NCI-H2196 treated with DMSO at 0.1 percent for 48 hours (cell line): ENCODE data around the gene POU5F2.

Experiments used
- DNase-seq: peaks from one replicate; lab custom pipeline; 2025; ENCODE audit not compliant: unreplicated experiment; lab: John Stamatoyannopoulos, UW

POU5F2 gene, protein sequence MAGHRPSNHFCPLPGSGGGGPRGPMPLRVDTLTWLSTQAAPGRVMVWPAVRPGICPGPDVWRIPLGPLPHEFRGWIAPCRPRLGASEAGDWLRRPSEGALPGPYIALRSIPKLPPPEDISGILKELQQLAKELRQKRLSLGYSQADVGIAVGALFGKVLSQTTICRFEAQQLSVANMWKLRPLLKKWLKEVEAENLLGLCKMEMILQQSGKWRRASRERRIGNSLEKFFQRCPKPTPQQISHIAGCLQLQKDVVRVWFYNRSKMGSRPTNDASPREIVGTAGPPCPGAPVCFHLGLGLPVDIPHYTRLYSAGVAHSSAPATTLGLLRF

DNA sequence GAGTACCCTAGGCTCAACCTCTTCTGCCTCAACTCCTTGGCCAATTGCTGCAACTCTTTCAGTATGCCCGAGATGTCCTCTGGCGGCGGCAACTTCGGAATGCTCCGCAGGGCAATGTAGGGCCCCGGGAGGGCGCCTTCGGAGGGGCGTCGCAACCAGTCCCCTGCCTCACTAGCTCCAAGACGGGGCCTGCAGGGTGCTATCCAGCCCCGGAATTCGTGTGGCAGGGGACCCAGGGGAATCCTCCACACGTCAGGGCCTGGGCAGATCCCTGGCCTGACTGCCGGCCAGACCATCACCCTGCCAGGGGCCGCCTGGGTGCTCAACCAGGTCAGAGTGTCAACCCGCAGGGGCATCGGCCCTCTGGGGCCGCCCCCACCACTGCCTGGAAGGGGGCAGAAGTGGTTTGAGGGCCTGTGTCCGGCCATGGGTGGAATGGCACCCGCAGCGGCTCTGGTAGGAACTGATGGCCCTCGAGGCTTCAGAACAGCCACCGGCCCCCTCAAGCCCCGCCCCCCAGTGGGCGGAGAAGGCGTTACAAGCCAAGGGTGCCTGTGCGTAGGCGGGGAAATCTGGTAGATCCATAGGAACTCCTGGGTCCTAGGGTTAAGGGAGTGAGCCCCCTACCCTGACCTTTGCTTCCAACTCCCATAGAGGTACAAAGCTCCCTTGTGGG, at the start of gene POU5F2:
TSS of gene POU5F2 (minus strand) at position 465 of the 676 bp plus-strand sequence. CDS start at position 428, 37 bp downstream.
- no peak for DNase-seq

DNA sequence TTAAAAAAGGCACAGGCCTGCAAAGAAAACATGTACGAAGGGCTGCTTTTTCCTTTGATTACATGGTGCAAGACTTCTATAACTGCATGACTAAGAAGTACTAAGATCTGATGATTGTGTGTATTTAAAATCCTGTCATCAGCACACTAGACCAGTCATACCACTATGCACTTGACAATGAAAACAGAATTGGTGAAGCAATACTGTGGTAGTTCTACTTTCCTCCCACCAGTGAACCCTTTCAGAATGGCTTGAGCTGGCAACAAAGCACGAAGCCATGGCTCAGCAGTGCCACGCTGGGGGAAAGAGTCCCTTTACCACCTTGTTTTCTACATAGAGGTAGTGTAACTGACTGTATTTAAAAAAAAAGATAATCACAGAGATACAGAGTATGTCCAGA, 49.0 kb upstream of the POU5F2 start:
- no peak for DNase-seq

DNA sequence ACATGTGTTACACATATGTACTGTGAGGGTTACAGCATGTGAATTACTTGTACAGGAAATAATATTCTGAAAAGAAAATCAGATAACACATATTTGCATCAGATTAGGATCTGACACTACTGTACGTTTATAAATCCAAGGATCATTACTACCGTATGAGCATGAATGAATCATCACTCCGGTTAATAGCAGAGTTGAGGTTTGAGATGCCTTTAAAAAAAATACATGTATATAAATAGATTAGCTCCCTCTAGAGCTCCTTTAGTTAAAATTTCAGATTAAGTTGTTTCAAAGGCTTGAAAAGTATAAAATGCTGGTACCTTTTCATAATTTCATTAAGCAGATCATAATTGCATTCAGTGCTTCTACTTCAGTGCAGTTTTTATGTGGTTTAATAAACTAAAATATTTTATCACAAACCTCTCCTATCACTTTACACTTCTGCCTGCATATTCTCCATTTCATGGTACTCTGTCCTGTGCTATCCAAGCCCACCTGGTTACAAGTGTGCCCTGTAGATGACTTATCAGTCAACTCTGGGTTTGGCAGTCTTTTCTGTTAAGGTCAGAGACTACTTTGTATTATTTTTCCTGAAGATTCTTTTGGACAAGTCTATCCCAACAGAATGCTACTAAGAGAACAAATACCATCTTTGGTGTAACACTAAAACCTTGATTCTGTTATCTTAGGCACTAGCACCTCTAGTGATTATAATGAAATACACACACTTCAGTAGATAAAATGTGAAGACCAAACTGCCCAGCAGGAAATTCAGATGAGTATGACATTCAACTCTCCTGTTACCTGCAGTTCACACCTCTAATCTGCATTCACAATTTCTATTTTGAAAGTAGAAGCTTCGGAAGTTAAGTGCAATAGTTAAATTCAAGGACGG, 48.0 kb upstream of the POU5F2 start:
- no peak for DNase-seq

DNA sequence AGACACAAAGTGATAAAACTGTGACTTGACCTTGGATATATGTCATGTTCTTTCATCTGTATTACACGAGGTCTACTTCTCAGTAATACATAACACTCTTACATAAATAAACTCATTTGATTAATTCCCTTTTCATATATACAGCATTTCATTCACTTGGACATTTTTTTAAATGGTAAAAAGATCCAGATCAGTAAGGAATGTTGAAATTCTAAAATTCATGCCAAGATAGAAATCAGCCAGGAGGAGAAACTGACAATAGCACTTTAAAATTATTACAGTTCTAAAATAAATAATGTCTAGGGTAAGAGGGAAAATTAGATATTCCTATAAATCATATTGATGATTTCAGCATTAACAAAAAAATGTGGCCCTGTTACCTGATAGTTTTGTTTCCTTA, 46.2 kb upstream of the POU5F2 start:
- DNase-seq = no peak

DNA sequence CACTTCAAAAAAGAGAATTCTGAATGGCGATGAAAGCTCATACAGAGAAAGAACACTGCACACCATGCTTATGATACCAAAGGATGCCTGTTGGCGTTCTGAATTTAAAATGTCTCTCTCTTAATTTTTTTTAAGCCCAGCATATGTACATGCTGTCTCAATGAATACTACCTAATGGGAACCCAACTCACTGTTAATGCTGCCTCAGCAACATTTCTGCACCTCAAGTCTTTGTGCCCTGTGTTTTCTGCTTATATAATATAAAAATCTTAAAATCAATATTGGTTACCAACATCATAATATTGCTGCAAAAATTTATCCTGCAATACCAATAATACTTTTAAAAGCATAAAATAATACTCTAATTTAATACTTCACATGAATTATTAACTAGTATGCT, 44.1 kb upstream of the POU5F2 start:
- no peak for DNase-seq

DNA sequence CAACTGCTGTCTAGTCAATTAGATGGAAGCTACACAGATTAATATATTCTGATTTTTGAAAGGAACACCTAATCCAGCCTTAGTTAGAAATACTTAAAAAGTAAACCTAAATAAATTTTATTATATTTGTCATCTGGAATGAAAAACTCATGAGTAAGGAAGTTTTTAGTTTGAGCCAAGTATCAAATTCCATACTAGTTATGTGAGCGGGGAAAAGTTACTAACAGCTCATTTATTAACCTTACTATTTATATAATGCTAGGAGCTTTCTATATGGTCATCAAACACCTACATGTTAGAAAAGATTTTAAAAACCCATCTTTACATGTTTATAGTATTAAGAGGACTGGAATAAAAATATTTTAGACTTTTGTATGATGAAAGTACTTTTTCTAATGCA, 41.6 kb upstream of the POU5F2 start:
- DNase-seq = no peak

DNA sequence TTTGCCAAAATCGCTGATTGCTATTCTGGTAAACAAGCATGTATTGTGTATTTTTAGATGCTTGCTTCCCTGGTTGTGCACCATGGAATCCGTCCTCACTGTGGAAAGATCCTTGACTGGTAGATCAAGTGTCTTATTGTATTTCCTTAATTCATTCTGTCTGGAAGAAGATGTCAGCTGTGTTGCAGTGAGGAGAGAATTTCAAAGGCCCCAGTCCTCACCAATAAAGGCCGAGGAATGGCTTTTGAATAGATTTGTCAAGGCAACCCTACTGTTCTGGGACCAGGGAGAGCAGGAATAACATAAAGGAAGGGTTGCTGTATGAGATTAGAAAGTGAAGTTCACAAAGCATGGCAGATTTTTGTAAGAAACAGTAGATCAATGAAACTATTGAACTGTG, 36.2 kb upstream of the POU5F2 start:
- DNase-seq = no peak

DNA sequence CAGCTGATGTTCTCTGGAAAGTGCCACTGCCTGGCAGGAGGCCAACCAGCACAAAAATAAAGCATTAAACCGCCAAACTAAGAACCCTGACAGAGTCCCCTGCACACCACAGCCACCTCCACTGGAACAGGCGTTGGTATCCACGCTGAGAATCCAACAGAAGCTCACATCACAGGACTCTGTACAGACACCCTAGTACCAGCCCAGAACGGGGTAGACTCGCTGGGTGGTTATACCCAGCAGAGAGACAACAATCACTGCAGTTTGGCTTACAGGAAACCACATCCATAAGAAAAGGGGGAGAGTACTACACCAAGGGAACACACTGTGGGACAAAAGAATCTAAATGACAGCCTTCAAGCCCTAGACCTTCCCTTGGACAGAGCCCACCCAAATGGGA, 15.0 kb upstream of the POU5F2 start:
- DNase-seq = no peak

DNA sequence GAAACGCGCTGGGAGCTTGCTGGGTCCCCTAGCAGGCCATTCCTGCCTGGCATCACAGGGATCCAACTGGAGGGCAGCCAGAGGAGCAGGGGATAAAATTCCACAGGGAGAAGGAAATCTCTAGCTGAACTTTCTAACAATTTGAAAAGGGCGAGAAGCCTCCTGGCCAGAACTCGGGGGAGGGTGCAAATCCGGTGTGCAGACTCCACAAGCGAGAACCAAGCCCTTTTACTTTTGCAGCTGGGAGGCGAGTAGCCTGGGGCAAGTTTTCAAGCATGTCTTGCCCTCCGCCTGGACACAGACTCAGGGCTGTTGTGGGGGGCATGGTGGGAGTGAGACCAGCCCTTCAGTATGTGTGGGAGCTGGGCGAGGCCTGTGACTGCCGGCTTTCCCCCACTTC, 14.3 kb upstream of the POU5F2 start:
- DNase-seq = no peak

DNA sequence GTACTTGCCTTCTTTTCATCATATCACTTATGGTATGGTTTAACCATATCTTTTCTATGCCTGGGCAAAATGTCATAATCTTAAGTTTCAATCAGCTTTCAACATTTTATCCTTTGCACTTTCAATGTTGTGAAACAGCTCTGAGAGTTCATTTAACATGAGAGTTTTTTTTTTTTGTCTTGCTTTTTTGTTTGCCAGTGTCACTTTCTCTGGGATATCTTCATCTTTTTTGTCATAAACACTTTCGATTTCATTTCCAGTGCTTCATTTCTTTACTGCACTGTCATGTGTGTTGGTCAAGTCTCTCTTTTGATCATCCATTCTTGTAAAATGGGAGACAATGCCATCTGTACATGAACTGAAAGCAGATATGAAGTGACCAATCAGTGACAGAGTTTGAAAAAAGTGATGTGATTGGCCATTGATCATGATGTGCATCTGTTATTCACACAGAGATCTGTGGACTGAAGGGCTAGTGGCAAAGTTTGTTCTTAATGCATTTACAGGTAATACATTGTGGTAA, 7.5 kb upstream of the POU5F2 start:
- DNase-seq = no peak

DNA sequence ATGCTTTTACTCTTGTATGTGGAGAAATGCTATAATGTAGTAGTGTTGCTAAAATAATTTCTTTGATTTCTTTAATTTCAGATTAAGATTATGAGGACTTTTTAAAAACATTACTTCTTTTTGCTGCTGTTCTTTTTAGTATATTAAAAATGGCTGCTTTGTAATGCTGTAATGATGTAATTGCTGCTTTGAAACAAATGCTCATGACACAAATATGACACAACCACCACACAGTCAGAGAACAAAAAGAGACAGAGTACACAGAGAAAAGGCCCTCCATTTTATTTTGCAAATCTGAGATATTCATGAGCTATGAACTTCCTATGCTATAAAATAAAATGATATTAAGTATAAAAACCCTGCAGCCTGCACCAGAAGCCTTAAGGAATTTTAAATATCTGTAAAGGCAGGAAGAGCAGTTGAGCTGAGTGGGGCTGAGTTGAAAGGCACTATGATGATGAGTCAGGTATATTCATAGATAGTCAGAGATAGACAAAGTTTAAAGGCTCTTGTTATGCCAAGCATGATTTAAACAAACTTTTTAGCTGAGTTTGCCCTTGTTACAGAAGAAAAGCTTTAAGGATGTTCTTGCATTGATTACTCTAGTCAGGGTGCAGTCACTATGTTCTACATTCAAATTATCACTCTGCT, 5.1 kb upstream of the POU5F2 start:
- DNase-seq = no peak

DNA sequence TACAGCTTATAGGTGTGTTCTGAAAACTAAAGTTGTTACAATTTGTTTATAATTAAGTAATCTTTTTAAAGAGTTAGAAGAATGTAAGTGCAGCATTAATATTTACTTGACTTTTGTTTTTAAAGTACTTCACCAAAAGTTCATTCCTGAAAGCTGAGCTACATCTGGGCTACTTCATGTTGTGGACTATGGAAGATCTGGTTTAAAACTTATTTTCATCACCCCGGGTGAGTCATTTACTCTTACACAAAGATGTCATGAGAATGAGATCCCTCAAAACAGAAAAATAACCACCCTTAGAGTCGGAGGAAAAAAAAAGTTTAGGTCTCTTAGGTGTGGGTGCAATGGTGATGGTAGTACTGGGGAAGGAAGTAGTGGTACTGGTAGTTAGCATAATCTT, 5.1 kb downstream of the POU5F2 start:
- no peak for DNase-seq

DNA sequence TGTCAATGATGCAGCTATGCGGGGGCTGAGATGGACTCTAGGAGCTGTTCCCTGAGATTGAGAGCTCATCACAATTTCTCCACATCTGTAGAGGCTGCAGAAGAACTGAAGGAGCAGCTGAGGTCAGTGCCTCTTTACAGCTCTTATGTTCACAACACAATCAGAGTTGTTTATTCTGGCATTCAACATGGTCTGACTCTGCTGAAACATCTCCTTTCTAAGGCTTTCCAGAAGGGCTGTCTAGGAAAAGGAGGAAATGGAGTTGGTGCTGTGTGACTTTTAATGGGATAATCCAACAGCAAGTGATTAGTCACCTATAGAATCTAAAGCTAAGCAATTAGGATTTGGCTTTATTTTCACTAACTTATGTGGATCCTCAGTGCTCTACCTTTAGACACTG, 6.0 kb downstream of the POU5F2 start:
- no peak for DNase-seq

DNA sequence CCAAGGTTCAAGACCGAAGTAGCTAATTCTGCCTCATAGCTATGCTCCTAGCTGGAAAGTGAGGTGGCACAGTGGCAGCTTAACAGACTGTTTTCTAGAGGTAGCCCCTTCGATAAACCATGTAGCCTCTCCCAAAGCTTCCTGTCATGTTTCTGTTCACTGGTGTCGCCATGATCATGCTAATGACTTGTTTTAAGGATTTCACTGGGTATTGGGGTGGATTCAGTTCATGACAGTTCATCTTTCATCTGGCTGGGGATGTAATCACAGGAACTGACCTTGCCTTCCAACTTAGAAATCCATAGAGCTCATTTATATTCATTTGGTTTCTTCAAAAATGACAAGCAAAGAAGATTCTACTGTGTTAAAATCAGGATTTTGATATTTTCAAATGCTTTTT, 9.4 kb downstream of the POU5F2 start:
- DNase-seq = no peak

DNA sequence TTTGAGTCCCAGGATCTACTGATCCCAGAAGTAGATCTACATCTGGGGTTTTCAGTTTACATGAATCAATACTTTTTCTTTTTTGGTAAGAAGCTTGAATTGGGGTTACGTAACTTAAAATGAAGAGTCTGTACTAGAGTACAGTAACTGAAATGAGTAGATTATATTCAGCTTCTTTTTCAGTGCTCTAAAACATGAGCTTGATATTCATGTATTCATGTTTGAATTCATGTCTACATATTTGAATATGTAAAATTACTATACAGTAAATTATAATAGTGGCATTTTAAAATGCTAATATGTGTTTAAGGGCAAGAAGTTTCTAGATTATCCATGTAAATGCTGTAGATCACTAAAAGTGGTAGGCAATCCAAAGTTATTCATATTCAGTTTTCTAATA, 14.8 kb downstream of the POU5F2 start:
- no peak for DNase-seq

DNA sequence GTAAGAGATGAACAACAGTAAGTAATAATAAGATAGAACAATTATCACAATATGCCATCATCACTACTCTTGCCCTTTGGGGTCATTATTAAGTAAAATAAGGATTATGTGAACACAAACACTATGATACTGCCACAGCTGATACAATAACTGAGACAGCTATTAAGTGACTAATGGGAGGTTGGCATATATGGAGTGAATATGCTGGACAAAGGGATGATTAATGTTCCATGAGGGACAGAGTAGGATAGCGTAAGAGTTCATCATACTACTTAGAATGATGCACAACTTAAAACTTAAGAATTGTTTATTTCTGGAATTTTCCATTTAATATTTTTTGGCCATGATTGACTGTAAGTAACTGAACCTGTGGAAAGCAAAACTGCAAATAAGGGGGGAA, 16.6 kb downstream of the POU5F2 start:
- no peak for DNase-seq

DNA sequence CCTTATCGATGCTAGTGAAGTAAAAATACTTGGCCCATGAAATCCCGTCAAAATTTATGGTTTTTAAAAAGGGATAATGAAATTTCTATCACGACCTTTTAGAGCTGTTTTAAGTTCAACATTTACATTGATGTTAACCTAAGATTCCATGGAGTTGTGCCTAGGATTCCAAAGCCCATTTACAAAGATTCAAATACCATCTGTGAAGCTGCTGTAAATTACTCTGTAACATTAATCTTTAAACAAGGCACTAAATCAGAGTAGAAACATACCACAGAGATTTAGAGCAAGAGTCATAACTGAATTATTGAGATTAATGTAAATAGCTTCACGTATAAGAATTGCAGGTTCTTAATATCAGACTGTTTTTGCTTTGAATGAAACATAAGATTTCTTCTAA, 17.7 kb downstream of the POU5F2 start:
- no peak for DNase-seq

DNA sequence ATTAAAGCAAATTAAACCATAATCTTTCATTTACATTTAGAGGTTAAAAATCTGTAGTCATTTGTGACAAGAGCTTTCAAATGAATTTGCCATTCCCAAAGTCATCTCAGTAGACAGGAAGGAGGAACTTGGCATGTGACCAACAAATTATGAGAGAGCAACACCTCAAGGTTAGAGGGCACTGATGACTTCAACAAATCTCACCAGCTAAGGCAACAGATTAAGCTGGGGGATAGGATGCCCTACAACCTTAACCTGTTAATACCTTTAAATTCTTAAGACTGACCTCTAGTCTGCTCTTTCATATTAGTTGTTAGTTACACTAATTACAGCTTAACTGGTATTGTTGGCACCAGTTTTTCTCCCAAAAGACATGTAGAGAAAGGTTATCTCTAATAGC, 18.4 kb downstream of the POU5F2 start:
- DNase-seq = no peak

DNA sequence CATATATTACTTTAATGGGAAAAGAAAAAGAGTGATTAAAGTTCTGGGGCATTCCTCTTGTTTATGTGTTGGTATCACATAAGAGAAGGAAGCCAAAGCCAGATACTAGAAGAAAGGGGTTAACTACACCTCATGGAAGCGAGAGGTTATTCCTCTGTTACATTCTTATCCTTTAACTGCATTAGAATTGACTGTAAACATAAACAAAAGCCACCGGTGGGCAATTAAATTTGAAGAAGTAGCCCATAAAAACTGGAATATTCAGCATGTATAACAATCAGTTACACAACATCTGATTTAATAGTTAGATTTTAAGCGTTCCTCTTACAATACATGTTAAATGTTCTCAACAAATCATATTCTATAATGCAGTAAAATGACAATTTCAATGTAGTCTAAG, 18.8 kb downstream of the POU5F2 start:
- DNase-seq = no peak

DNA sequence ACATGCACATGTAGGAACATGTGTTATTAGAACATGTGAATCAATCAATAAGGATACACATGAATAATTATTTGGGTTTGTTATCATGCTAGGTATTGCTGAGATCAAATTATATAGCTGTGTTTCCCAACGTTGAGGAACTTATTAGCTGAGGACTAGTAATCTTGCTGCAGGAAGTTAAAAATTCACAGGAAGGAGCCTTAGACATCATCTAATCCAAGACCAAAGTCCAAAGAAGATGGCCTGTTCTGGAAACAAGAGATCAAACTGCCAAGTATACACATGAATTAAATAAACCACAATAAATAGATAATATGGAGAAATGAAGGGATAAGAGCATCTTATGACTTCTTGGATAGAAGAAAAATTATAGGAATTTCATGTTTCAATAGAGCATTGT, 19.9 kb downstream of the POU5F2 start:
- no peak for DNase-seq

DNA sequence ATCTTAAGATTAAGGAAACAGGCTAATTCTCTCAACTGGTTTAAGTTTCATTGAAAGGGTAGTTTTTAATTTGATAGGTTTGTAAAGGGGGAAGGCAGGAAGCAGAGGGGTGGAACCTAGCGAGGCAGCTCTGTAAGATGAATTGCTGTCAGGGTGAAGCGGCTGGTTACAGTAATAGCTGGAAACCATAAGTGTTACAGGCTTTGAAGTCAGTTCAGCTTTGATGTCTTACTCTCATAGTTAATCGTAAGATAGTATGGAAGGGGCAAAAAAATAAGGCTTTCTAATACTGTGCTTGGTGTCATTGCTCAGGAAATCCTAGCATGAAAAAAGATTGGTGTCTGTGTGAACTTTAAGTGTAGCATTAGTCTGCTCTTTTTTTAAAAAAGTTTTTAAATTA, 20.3 kb downstream of the POU5F2 start:
- no peak for DNase-seq
